Activated CD4-positive, alpha-beta T cell treated with anti-CD3 and anti-CD28 coated beads, Interleukin-2, amount 10 ng/mL, durations not matched to agents 7 days and 5 days (primary cell): ENCODE measurements around the gene TFPI. TPM values are rescaled to one million over a fixed set of nuclear protein-coding genes. Genes with fewer than 3 reads are reported as not detected.
"Not testable (repeated sequence)": the region's sequence is repeated elsewhere in the genome, so short reads cannot be mapped to it uniquely, and the experiment has no call there.

Experiments
- CTCF ChIA-PET: fragments of 350-600 bp; sonication (Branson Sonifier 250); formaldehyde crosslinking; loops from one replicate; lab custom pipeline; 2021; ENCODE audit warnings: antibody characterized with exemption; lab: Charles Lee
- POLR2A ChIA-PET: fragments of 350-600 bp; sonication (Branson Sonifier 250); formaldehyde crosslinking; loops from one replicate; lab custom pipeline; 2021; ENCODE audit warnings: antibody characterized with exemption; lab: Charles Lee
- DNase-seq: peaks from one replicate; pipeline ENCODE4 v3.0.0-alpha.2; 2020
- H3K27ac Mint-ChIP-seq: one replicate; pipeline ENCODE4 v1.8.0; 2021; ENCODE audit warnings: mild to moderate bottlenecking, moderate library complexity, mixed read lengths
- H3K27me3 Mint-ChIP-seq: one replicate; pipeline ENCODE4 v1.8.0; 2021; ENCODE audit warnings: mixed read lengths
- H3K36me3 Mint-ChIP-seq: one replicate; pipeline ENCODE4 v1.8.0; 2021; ENCODE audit warnings: low read depth, mixed read lengths
- H3K4me1 Mint-ChIP-seq: one replicate; pipeline ENCODE4 v1.8.0; 2021; ENCODE audit warnings: mixed read lengths
- H3K4me3 Mint-ChIP-seq: one replicate; pipeline ENCODE4 v1.8.0; 2021; ENCODE audit warnings: mild to moderate bottlenecking, moderate library complexity, mixed read lengths
- H3K9me3 Mint-ChIP-seq: one replicate; pipeline ENCODE4 v1.8.0; 2021; ENCODE audit warnings: mixed read lengths
- total RNA-seq, 2 experiments: library from RNA; stranded (reverse); gene quantifications; one replicate each; pipeline ENCODE4 v1.2.3, GENCODE V29; 2021

The TFPI gene
- total RNA-seq, 2 experiments from 2014 or later, result not detected

DNA sequence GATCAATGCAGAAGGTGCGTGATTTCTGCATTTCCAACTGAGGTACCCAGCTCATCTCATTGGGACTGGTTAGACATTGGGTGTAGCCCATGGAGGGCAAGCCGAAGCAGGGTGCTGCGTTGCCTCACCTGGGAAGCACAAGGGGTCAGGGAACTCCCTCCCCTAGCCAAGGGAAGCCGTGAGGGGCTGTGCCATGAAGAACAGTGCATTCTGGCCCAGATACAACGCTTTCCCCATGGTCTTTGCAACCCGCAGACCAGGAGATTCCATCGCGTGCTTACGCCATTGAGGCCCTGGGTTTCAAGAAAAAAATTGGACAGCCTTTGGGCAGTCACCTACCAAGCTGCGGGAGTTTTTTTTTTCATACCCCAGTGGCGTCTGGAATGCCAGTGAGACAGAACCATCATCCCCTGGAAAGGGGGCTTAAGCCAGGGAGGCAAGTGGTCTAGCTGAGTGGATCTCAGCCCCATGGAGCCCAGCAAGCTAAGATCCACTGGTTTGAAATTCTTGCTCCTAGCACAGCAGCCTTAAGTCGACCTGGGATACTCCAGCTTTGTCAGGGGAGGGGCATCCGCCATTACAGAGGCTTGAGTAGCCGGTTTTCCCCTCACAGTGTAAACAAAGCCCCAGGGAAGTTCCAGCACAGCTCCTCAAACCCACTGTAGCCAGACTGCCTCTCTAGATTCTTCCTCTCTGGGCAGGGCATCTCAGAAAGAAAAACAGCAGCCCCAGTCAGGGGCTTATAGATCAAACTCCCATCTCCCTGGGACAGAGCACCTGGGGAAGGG, 21.7 kb downstream of the TFPI start:
- no peaks in the 10 kb centered on the region for H3K27me3 Mint-ChIP-seq
- no peak for DNase-seq

DNA sequence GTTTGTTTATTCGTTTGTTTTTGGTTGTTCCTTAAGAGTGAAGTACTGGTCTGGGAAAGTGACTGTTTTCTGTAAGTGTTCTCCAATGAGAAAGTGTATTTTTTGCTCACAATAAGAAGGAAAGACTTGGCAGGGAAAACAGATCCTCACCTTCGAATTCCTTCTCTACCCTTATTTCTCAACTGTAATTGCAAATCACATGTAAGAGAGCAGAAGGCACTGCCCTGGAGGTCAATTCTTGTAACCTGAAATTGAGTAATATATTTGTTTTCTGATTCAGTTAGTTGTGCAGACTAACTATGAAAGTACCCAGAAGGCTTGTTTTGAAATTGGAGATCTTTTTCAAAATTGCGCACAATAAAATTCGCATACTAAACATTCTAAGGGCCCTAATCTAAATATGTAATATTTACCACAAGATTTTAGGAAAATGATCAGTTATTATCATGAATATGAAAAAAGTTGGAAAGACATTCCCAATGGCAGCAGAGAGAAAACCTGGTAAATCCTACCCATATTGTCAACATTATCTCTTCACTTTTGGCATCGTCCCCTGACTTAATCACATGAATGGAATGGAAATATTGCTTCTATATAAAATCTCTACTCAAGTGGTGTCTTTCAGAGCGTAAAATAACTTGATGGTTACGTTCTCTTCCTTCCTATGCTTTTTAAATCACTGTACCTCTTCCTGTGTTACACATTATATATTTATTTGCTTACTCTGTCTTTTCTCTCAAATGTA, 24.1 kb downstream of the TFPI start:
- ChIA-PET POLR2A (no interaction called here), CTCF (no interaction called here)
- DNase-seq, result no peak
- Mint-ChIP-seq H3K36me3 (no peaks in the 10 kb centered on the region), H3K27me3 (no peaks in the 10 kb centered on the region), H3K4me1 (no peaks in the 10 kb centered on the region), H3K27ac (no peak overlapping the region), H3K9me3 (no peaks in the 10 kb centered on the region), H3K4me3 (no peak overlapping the region)

More for the DNA sequence above, 21.7 kb downstream of the TFPI start:
- Mint-ChIP-seq H3K4me1 (no peaks in the 10 kb centered on the region), H3K36me3 (no peaks in the 10 kb centered on the region), H3K27ac (no peak overlapping the region), H3K4me3 (no peak overlapping the region), H3K9me3 (no peaks in the 10 kb centered on the region)
- ChIA-PET POLR2A (no interaction called here), CTCF (no interaction called here)

GRCh38 chr2:187529248-187529976, 24.8 kb downstream of the TFPI start:
- DNase-seq, result no peak
- Mint-ChIP-seq H3K27me3 (no peaks in the 10 kb centered on the region), H3K9me3 (no peaks in the 10 kb centered on the region), H3K36me3 (no peaks in the 10 kb centered on the region), H3K27ac (no peak overlapping the region), H3K4me3 (no peak overlapping the region), H3K4me1 (no peaks in the 10 kb centered on the region)
- ChIA-PET POLR2A (no interaction called here), CTCF (no interaction called here)

- no peaks in the 10 kb centered on the region for H3K27me3 Mint-ChIP-seq
These were observed 26.2 kb downstream of the TFPI start for GRCh38 chr2:187528042-187528441.

DNA sequence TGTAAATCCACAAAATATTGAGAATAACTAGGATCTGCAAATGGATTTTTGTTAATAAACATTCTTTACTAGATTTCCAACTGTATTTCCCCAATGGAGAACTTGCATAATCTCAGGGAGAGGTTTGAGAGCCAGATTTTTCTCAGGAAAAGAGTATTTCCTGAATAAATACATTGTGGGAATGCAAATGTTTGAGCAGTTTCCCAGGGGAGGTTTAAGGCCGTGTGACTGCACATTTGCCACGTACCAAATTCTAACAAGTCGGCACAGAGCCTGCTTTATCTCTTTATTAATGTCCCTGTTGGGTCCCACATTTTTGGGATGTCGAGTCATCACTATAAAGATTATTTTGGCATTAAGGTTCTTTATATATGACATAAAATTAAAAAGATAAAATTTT, 27.0 kb downstream of the TFPI start:
- Mint-ChIP-seq H3K4me1 (no peaks in the 10 kb centered on the region), H3K36me3 (no peaks in the 10 kb centered on the region), H3K9me3 (no peaks in the 10 kb centered on the region), H3K27ac (no peak overlapping the region), H3K27me3 (no peaks in the 10 kb centered on the region), H3K4me3 (no peak overlapping the region)
- ChIA-PET CTCF (no interaction called here), POLR2A (no interaction called here)
- no peak for DNase-seq

More at GRCh38 chr2:187528042-187528441, 26.2 kb downstream of the TFPI start:
- Mint-ChIP-seq H3K36me3 (no peaks in the 10 kb centered on the region), H3K4me1 (no peaks in the 10 kb centered on the region), H3K27ac (no peak overlapping the region), H3K4me3 (no peak overlapping the region), H3K9me3 (no peaks in the 10 kb centered on the region)
- ChIA-PET CTCF (no interaction called here), POLR2A (no interaction called here)
- DNase-seq, result no peak

DNA sequence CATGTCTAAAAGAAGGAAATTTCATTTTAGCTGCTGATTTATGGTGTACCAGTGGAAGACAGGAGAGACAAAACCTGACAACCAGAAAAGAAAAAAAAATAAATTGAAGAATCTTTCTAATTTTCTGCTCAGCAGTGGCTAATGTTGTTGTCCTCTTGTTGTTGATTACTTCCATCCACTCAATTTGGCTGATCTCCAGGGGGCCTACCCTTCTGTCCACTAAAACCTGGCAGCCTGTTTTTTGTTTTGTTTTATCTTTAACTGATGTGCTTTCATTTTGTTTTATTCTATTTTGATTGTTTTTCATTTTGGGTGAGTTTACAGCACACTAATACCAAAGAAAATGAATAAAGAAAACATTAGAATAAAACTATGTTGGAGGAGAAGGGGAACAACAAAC, 27.4 kb downstream of the TFPI start:
- no peak overlapping the region for H3K27ac Mint-ChIP-seq
- no peaks in the 10 kb centered on the region for H3K9me3 Mint-ChIP-seq
- POLR2A ChIA-PET, result no interaction called here
- DNase-seq, result no peak
- H3K4me3 Mint-ChIP-seq, result no peak overlapping the region
- no peaks in the 10 kb centered on the region for H3K36me3 Mint-ChIP-seq
- CTCF ChIA-PET, result no interaction called here
- no peaks in the 10 kb centered on the region for H3K4me1 Mint-ChIP-seq
- no peaks in the 10 kb centered on the region for H3K27me3 Mint-ChIP-seq

GRCh38 chr2:187525163-187525900, 28.9 kb downstream of the TFPI start:
- ChIA-PET CTCF (no interaction called here), POLR2A (no interaction called here)
- Mint-ChIP-seq H3K27me3 (no peaks in the 10 kb centered on the region), H3K27ac (no peak overlapping the region), H3K4me1 (no peaks in the 10 kb centered on the region), H3K9me3 (no peaks in the 10 kb centered on the region), H3K4me3 (no peak overlapping the region), H3K36me3 (no peaks in the 10 kb centered on the region)
- DNase-seq, result no peak

DNA sequence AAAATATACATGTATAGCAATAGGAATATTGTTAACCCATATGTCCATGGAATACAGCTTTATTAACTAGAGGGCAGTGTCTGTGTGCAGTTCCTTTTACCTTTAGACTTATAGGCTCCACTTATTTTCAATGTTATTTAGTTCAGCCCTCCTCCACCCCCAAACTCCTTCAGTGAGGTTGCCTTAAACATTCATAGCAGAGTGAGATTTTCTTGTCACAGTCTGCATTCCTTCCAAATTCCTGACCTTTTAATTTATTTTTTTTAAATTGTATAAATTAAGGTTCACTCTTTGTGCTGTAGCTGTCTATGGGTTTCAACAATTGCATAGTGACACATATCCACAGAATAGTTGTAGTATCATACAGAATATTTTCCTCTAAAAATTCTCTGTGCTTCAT, 30.9 kb downstream of the TFPI start:
- Mint-ChIP-seq H3K4me3 (no peak overlapping the region), H3K27ac (no peak overlapping the region), H3K27me3 (no peaks in the 10 kb centered on the region), H3K36me3 (no peaks in the 10 kb centered on the region), H3K9me3 (no peaks in the 10 kb centered on the region), H3K4me1 (no peaks in the 10 kb centered on the region)
- CTCF ChIA-PET, result no interaction called here
- no peak for DNase-seq
- POLR2A ChIA-PET, result no interaction called here

- H3K36me3 Mint-ChIP-seq, result no peaks in the 10 kb centered on the region
- POLR2A ChIA-PET, result no interaction called here
- no peak overlapping the region for H3K27ac Mint-ChIP-seq
- no peak for DNase-seq
- peaks cover 4% of the 10 kb centered on the region for H3K9me3 Mint-ChIP-seq
- no peak overlapping the region for H3K4me3 Mint-ChIP-seq
- CTCF ChIA-PET, result interaction anchor here (1.5 kb wide), 1 partner anchor 20 kb away, joined by 3 read pairs; no protein-coding TSS in a partner anchor
- H3K27me3 Mint-ChIP-seq, result no peaks in the 10 kb centered on the region
- no peaks in the 10 kb centered on the region for H3K4me1 Mint-ChIP-seq
These were observed 34.1 kb downstream of the TFPI start for GRCh38 chr2:187520121-187520624.

DNA sequence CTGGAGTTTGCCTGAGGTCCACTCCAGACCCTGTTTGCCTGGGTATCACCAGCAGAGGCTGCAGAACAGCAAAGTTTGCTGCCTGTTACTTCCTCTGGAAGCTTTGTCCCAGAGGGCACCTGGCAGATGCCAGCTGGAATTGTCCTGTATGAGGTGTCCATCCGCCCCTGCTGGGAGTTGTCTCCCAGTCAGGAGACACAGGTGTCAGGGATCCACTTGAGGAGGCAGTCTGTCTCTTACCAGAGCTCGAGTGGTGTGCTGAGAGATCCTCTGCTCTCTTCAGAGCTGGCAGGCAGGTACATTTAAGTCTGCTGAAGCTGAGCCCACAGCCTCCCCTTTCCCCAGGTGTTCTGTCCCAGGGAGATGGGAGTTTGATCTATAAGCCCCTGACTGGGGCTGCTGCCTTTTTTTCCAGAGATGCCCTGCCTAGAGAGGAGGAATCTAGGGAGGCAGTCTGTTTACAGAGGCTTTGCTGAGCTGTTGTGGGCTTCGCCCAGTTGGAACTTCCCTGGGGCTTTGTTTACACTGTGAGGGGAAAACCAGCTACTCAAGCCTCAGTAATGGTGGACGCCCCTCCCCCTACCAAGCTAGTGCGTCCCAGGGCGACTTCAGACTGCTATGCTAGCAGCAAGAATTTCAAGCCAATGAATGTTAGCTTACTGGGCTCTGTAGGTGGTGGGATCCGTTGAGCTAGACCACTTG, 34.7 kb downstream of the TFPI start:
- peaks cover 4% of the 10 kb centered on the region for H3K9me3 Mint-ChIP-seq
- DNase-seq, result no peak
- H3K27ac Mint-ChIP-seq, result no peak overlapping the region
- H3K27me3 Mint-ChIP-seq, result no peaks in the 10 kb centered on the region
- ChIA-PET POLR2A (no interaction called here), CTCF (interaction anchor here (1.5 kb wide), 1 partner anchor 20 kb away, joined by 3 read pairs; no protein-coding TSS in a partner anchor)
- H3K4me3 Mint-ChIP-seq, result no peak overlapping the region
- H3K36me3 Mint-ChIP-seq, result no peaks in the 10 kb centered on the region
- H3K4me1 Mint-ChIP-seq, result no peaks in the 10 kb centered on the region

DNA sequence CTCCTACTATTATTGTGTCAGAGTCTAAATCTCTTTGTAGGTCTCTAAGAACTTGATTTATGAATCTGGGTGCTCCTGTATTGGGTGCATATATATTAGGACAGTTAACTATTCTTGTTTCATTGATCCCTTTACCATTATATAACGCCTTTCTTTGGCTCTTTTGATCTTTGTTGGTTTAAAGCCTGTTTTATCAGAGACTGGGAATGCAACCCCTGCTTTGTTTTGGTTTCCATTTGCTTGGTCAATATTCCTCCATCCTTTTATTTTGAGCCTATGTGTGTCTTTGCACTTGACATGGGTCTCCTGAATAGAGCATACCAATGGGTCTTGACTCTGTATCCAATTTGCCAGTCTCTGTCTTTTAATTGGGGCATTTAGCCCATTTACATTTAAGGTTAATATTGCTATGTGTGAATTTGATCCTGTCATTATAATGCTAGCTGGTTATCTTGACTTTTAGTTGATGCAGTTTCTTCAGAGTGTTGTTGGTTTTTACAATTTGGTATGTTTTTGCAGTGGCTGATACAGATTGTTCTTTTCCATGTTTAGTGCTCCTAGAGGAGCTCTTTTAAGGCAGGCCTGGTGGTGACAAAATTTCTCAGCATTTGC, 36.4 kb downstream of the TFPI start:
- H3K4me1 Mint-ChIP-seq, DNase-seq, H3K36me3 Mint-ChIP-seq, H3K27me3 Mint-ChIP-seq, POLR2A ChIA-PET, H3K27ac Mint-ChIP-seq, CTCF ChIA-PET, H3K9me3 Mint-ChIP-seq, H3K4me3 Mint-ChIP-seq: not testable (repeated sequence)
